HL-60 (cell line): ENCODE measurements around the gene SH2D3C.

Source experiments
- GABPA ChIP-seq: IDR thresholded peaks from 2 replicates; pipeline ENCODE4 v1.6.1; 2012; ENCODE audit warnings: low read depth
- POLR2AphosphoS5 ChIP-seq: IDR thresholded peaks from 2 replicates; pipeline ENCODE4 v1.6.1; 2012; ENCODE audit warnings: low read depth
- SPI1 ChIP-seq: IDR thresholded peaks from 2 replicates; pipeline ENCODE4 v1.6.1; 2012; ENCODE audit warnings: low read depth, mild to moderate bottlenecking, borderline replicate concordance
- TF ChIP-seq, protein P1 (sequence below): IDR thresholded peaks from one replicate; pipeline ENCODE4 v1.5.1; 2011; ENCODE audit warnings: low read length, control low read depth, inconsistent platforms; ENCODE audit not compliant: insufficient read depth
- TF ChIP-seq, protein P2 (sequence below): IDR thresholded peaks from 2 replicates; pipeline ENCODE4 v1.6.1; 2012; ENCODE audit warnings: low read depth; ENCODE audit not compliant: insufficient replicate concordance

DNA sequence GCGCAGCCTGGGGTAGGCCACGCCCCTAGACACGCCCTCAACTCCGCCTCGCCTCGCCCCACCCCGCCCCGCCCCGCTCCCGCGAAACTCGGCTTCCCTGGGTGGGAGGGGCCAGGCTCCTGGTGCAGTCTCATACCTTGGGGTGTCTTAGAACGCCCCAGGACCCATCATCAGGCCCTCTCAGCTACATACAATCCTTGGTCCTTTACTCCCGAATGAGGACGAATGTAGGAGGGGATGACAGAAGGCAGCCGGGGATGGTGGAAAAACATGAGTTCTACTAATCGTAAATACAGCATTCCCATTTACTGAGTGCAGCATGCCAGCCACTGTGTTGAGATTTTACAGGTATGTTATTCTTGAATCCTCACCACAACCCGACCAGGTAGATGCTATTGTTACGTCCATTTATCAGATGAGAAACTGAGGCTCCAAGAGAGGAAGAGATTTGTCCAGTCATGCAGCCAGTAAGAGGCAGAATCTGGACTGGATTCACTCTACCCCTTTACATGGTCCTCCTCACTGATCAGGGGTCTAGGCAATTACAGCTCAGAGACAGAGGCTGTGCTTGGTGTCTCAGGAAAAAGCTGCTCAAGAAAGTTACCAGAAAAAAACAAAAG lies 6.8 kb downstream of the SH2D3C start:
- TF ChIP-seq, protein P1, sequence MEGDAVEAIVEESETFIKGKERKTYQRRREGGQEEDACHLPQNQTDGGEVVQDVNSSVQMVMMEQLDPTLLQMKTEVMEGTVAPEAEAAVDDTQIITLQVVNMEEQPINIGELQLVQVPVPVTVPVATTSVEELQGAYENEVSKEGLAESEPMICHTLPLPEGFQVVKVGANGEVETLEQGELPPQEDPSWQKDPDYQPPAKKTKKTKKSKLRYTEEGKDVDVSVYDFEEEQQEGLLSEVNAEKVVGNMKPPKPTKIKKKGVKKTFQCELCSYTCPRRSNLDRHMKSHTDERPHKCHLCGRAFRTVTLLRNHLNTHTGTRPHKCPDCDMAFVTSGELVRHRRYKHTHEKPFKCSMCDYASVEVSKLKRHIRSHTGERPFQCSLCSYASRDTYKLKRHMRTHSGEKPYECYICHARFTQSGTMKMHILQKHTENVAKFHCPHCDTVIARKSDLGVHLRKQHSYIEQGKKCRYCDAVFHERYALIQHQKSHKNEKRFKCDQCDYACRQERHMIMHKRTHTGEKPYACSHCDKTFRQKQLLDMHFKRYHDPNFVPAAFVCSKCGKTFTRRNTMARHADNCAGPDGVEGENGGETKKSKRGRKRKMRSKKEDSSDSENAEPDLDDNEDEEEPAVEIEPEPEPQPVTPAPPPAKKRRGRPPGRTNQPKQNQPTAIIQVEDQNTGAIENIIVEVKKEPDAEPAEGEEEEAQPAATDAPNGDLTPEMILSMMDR = no peak
- TF ChIP-seq, protein P2, sequence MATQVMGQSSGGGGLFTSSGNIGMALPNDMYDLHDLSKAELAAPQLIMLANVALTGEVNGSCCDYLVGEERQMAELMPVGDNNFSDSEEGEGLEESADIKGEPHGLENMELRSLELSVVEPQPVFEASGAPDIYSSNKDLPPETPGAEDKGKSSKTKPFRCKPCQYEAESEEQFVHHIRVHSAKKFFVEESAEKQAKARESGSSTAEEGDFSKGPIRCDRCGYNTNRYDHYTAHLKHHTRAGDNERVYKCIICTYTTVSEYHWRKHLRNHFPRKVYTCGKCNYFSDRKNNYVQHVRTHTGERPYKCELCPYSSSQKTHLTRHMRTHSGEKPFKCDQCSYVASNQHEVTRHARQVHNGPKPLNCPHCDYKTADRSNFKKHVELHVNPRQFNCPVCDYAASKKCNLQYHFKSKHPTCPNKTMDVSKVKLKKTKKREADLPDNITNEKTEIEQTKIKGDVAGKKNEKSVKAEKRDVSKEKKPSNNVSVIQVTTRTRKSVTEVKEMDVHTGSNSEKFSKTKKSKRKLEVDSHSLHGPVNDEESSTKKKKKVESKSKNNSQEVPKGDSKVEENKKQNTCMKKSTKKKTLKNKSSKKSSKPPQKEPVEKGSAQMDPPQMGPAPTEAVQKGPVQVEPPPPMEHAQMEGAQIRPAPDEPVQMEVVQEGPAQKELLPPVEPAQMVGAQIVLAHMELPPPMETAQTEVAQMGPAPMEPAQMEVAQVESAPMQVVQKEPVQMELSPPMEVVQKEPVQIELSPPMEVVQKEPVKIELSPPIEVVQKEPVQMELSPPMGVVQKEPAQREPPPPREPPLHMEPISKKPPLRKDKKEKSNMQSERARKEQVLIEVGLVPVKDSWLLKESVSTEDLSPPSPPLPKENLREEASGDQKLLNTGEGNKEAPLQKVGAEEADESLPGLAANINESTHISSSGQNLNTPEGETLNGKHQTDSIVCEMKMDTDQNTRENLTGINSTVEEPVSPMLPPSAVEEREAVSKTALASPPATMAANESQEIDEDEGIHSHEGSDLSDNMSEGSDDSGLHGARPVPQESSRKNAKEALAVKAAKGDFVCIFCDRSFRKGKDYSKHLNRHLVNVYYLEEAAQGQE = no peak
- TF ChIP-seq POLR2AphosphoS5 = no peak
- no peak for TF ChIP-seq GABPA
- no peak for TF ChIP-seq SPI1
